SK-N-SH (cell line): ENCODE data around the gene SMAD3. TPM values are rescaled to one million over a fixed set of nuclear protein-coding genes. Genes with fewer than 3 reads are reported as not detected.

ENCODE experiments used
- CTCF ChIA-PET: fragments of 300-600, 350-600 bp; formaldehyde crosslinking; extraction: SDS; loops from one replicate; lab custom pipeline; 2021; lab: Yijun Ruan, JAX
- POLR2A ChIA-PET: fragments of 350-600 bp; sonication (Branson Sonifier 250); formaldehyde crosslinking; extraction: SDS; loops from one replicate; lab custom pipeline; 2020; ENCODE audit warnings: antibody characterized with exemption, inconsistent platforms; lab: Yijun Ruan, JAX
- DNase-seq: peaks from one replicate; pipeline ENCODE4 v3.0.0; 2012
- H2AFZ ChIP-seq: fragments of 200-600 bp; sonication (generic); 2 replicates; pipeline ENCODE4 v1.8.1; 2016; ENCODE audit warnings: antibody characterized with exemption, mild to moderate bottlenecking, low read depth
- H3F3A ChIP-seq: fragments of 200-600 bp; sonication (generic); replicated peaks from 2 replicates; pipeline ENCODE3; 2016; ENCODE audit warnings: antibody characterized with exemption, mild to moderate bottlenecking; ENCODE audit not compliant: insufficient read depth
- H3K27ac ChIP-seq, 2 experiments: fragments of 200-500 bp in 1 of 2; fragments of 200-600 bp in 1 of 2; sonication (Bioruptor generic) in 1 of 2; sonication (generic), shearing (Covaris generic) in 1 of 2; 2 replicates each; pipeline versions ENCODE4 v1.5.1 to v1.6.1; 2014 to 2016; ENCODE audit warnings: low read depth in 2 of 2, inconsistent platforms in 1 of 2, low read length in 1 of 2, mild to moderate bottlenecking in 1 of 2, mixed read lengths in 1 of 2
- H3K27me3 ChIP-seq: fragments of 200-600 bp; sonication (generic), shearing (Covaris generic); 2 replicates; pipeline ENCODE4 v1.6.1; 2016; ENCODE audit warnings: mixed run types; ENCODE audit not compliant: insufficient read depth
- H3K36me3 ChIP-seq, 2 experiments: fragments of 200-500 bp in 1 of 2; fragments of 200-600 bp in 1 of 2; sonication (Bioruptor generic) in 1 of 2; sonication (generic) in 1 of 2; replicated peaks in 1 of 2; 2 replicates each; pipeline versions ENCODE3 to v1.5.1; 2014 to 2016; ENCODE audit warnings: low read length in 1 of 2, mild to moderate bottlenecking in 1 of 2; ENCODE audit not compliant: insufficient read depth in 2 of 2, control insufficient read depth in 1 of 2
- H3K4me1 ChIP-seq, 2 experiments: fragments of 200-500 bp in 1 of 2; fragments of 200-600 bp in 1 of 2; sonication (Bioruptor generic) in 1 of 2; sonication (generic), shearing (Covaris generic) in 1 of 2; 2 replicates each; pipeline versions ENCODE4 v1.5.1 to v1.6.1; 2014 to 2016; ENCODE audit warnings: low read depth in 1 of 2, low read length in 1 of 2, mixed run types in 1 of 2; ENCODE audit not compliant: insufficient read depth in 2 of 2, control insufficient read depth in 1 of 2
- H3K4me2 ChIP-seq: fragments of 200-600 bp; sonication (generic), shearing (Covaris generic); 2 replicates; pipeline ENCODE4 v1.6.1; 2017; ENCODE audit warnings: mixed run types
- H3K4me3 ChIP-seq, 2 experiments: fragments of 200-500 bp in 1 of 2; fragments of 200-600 bp in 1 of 2; sonication (Bioruptor generic) in 1 of 2; sonication (generic), shearing (Covaris generic) in 1 of 2; 2 replicates each; pipeline versions ENCODE4 v1.5.1 to v1.8.1; 2014 to 2016; ENCODE audit warnings: low read depth in 2 of 2, inconsistent platforms in 1 of 2, low read length in 1 of 2, mild to moderate bottlenecking in 1 of 2, mixed read lengths in 1 of 2, moderate library complexity in 1 of 2
- H3K79me2 ChIP-seq: fragments of 200-600 bp; sonication (generic); 2 replicates; pipeline ENCODE4 v1.8.1; 2017; ENCODE audit warnings: mild to moderate bottlenecking; ENCODE audit not compliant: insufficient read depth
- H3K9ac ChIP-seq: fragments of 200-600 bp; sonication (generic); 2 replicates; pipeline ENCODE4 v1.6.1; 2017; ENCODE audit warnings: mixed run types
- H3K9me2 ChIP-seq: fragments of 200-600 bp; sonication (generic); 2 replicates; pipeline ENCODE4 v1.6.1; 2017; ENCODE audit warnings: mixed run types
- H3K9me3 ChIP-seq: fragments of 200-600 bp; sonication (generic); 2 replicates; pipeline ENCODE4 v1.6.1; 2017; ENCODE audit warnings: mixed run types, mild to moderate bottlenecking, moderate library complexity
- H4K20me1 ChIP-seq: fragments of 200-600 bp; sonication (generic); 2 replicates; pipeline ENCODE4 v1.6.1; 2017; ENCODE audit warnings: mild to moderate bottlenecking, mixed run types; ENCODE audit not compliant: insufficient read depth
- EP300 ChIP-seq, 2 experiments: IDR thresholded peaks; 2 replicates each; pipeline versions ENCODE4 v1.4.0 to v1.6.1; 2012; ENCODE audit warnings: borderline replicate concordance in 1 of 2, low read depth in 1 of 2, low read length in 1 of 2
- EZH2phosphoT487 ChIP-seq: fragments of 200-600 bp; sonication (generic); IDR thresholded peaks from 2 replicates; pipeline ENCODE4 v1.6.1; 2017; ENCODE audit warnings: low read depth, mixed run types, mild to moderate bottlenecking, antibody characterized with exemption, moderate library complexity, borderline replicate concordance
- FOSL2 ChIP-seq: IDR thresholded peaks from 2 replicates; pipeline ENCODE4 v1.4.0; 2012; ENCODE audit warnings: low read depth, mild to moderate bottlenecking, moderate library complexity, borderline replicate concordance
- GATA2 ChIP-seq: sonication (generic); formaldehyde crosslinking; IDR thresholded peaks from 2 replicates; pipeline ENCODE4 v1.5.0; 2020; ENCODE audit warnings: mild to moderate bottlenecking, missing genetic modification reagents
- JUND ChIP-seq: IDR thresholded peaks from 2 replicates; pipeline ENCODE4 v1.4.0; 2012
- MXI1 ChIP-seq: IDR thresholded peaks from 2 replicates; pipeline ENCODE4 v1.6.1; 2012; ENCODE audit warnings: mild to moderate bottlenecking, low read depth, low read length, improper control_type of control experiment
- NFIC ChIP-seq: IDR thresholded peaks from 2 replicates; pipeline ENCODE4 v1.4.0; 2012; ENCODE audit warnings: borderline replicate concordance
- PBX3 ChIP-seq: IDR thresholded peaks from 2 replicates; pipeline ENCODE4; 2012
- POLR2AphosphoS5 ChIP-seq: IDR thresholded peaks from 2 replicates; pipeline ENCODE4 v1.6.1; 2012; ENCODE audit warnings: low read depth, low read length
- RCOR1 ChIP-seq: fragments of 150-350 bp; IDR thresholded peaks from 2 replicates; pipeline ENCODE4 v1.6.1; 2017; ENCODE audit warnings: antibody characterized with exemption, low read length
- RFX5 ChIP-seq: IDR thresholded peaks from 2 replicates; pipeline ENCODE4 v1.6.1; 2012; ENCODE audit warnings: mild to moderate bottlenecking, improper control_type of control experiment, low read length
- SIN3A ChIP-seq: IDR thresholded peaks from 2 replicates; pipeline ENCODE4 v1.6.1; 2012; ENCODE audit warnings: low read depth, mild to moderate bottlenecking, low read length, moderate library complexity, borderline replicate concordance
- SMC3 ChIP-seq: IDR thresholded peaks from 2 replicates; pipeline ENCODE4 v1.6.1; 2012; ENCODE audit warnings: low read depth, low read length, improper control_type of control experiment
- YY1 ChIP-seq: IDR thresholded peaks from 2 replicates; pipeline ENCODE4 v1.4.0; 2012; ENCODE audit warnings: low read depth, mild to moderate bottlenecking
- WGBS: methylation state at CpG from one replicate; pipeline ENCODE4 v1.1.6; 2017; ENCODE audit warnings: low lambda C conversion rate; 5-methylcytosine and 5-hydroxymethylcytosine counted together
- polyA plus RNA-seq, 3 experiments: library from polyadenylated mRNA; depleted of rRNA; stranded (reverse); fragments of >200 nt; gene quantifications; 2 replicates each; pipeline ENCODE4 v1.2.3, GENCODE V29; 2012
- TF ChIP-seq, protein P1 (sequence below): fragments of 150-350 bp; IDR thresholded peaks from 2 replicates; pipeline ENCODE4 v1.6.1; 2017; ENCODE audit warnings: antibody characterized with exemption, low read length, low read depth, borderline replicate concordance
- TF ChIP-seq, protein P2 (sequence below): fragments of 200-600 bp; sonication (generic); IDR thresholded peaks from 2 replicates; pipeline ENCODE4 v1.6.1; 2017; ENCODE audit warnings: antibody characterized with exemption, mild to moderate bottlenecking, moderate library complexity

SMAD3 gene
- polyA plus RNA-seq, 1 of the 3 experiments (the other 2 are of a cell fraction) = 19.5 TPM

DNA sequence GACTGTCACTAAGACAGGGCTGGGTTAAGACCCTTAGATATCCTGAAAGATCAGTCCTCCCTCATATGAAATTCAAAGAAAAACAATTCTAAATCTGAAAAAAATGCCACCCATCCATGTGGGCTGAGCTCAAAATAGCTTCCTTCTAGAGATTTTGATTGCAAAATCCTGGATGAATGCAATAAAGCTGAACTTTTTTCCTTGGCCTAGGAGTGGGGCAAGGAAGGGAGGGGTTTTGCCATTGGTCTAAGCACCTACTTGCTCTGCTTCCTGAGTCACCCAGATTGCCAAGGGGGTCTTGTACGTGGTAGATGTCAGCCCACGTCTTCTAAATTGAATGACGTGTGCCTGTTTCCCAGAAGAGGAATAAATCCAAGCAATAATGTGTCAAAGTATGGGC lies 15.3 kb upstream of the SMAD3 start:
- no peak for DNase-seq
- Histone ChIP-seq H3K36me3 (no peaks in the 10 kb centered on the region), H3K27me3 (no peaks in the 10 kb centered on the region), H3K9ac (no peak overlapping the region), H4K20me1 (no peaks in the 10 kb centered on the region), H3K4me1 (peaks cover 3 to 19% of the 10 kb centered on the region in 2 experiments; a peak in 3 of 4 replicates), H3K4me2 (0 out of 2 replicates have a peak overlapping the region, but pooled peaks have one; percentile 29), H3K79me2 (no peaks in the 10 kb centered on the region), H3F3A (peaks cover 15% of the 10 kb centered on the region), H3K9me3 (no peaks in the 10 kb centered on the region), H3K27ac (peak overlapping the region in 1 of 2 experiments; percentile 66; a peak in 2 of 4 replicates), H2AFZ (no peak overlapping the region), H3K4me3 (no peak overlapping the region), H3K9me2 (no peaks in the 10 kb centered on the region)
- CTCF ChIA-PET = interaction anchor here (0.6 to 1.3 kb wide), 2 partner anchors 11 to 41 kb away, joined by 3 read pairs; no protein-coding TSS in a partner anchor
- TF ChIP-seq EZH2phosphoT487 = no peak
- no peak for TF ChIP-seq RCOR1
- no peak for TF ChIP-seq NFIC
- TF ChIP-seq EP300 (IDR thresholded peaks at IDR 0.05; ENCODE audit: borderline replicate concordance in 1 of 2, low read depth in 1 of 2, low read length in 1 of 2) = no peak
- 64% methylated on average over 3 of the region's 3 CpGs for WGBS
- POLR2A ChIA-PET = interaction anchor here (0.7 kb wide), 1 partner anchor 70 kb away, joined by 3 read pairs; no protein-coding TSS in a partner anchor

DNA sequence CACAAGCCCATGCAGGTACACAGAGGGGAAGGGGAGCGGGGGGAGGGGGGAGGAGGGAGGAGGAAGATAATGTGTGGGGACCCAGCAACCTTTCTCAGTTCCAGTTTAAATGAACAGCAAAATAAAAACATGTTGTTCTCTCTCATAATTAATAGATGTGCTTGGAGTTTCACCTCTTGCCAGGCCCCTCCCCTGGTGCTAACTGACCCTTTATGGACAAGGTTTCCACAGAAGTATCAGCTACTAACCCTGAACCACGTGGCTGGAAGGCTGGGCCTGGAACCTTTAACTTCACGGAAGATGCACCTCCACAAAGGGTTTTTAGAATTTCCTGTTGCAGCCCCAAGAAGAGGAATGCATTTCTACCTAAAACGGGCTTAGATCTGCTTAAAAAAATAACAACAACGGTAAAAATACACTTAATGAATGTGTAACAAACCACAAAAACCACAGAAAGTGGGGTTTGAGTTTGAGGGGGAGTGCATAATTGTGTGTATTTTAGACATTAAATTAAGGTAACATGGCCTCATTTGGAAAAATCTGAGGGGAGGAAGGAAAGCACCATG lies 14.8 kb upstream of the SMAD3 start:
- POLR2A ChIA-PET = interaction anchor here (0.7 kb wide), 1 partner anchor 70 kb away, joined by 3 read pairs; no protein-coding TSS in a partner anchor
- TF ChIP-seq RFX5 (no peak), PBX3 (no peak), GATA2 (CRISPR knock-in tag) (no peak), JUND (no peak), POLR2AphosphoS5 (no peak), MXI1 (no peak), RCOR1 (no peak), SMC3 (no peak), SIN3A (no peak), YY1 (no peak), FOSL2 (no peak), EP300 (IDR thresholded peaks at IDR 0.05; ENCODE audit: borderline replicate concordance in 1 of 2, low read depth in 1 of 2, low read length in 1 of 2) (no peak), EZH2phosphoT487 (no peak)
- TF ChIP-seq, protein P1, sequence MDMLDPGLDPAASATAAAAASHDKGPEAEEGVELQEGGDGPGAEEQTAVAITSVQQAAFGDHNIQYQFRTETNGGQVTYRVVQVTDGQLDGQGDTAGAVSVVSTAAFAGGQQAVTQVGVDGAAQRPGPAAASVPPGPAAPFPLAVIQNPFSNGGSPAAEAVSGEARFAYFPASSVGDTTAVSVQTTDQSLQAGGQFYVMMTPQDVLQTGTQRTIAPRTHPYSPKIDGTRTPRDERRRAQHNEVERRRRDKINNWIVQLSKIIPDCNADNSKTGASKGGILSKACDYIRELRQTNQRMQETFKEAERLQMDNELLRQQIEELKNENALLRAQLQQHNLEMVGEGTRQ = no peak
- TF ChIP-seq, protein P2, sequence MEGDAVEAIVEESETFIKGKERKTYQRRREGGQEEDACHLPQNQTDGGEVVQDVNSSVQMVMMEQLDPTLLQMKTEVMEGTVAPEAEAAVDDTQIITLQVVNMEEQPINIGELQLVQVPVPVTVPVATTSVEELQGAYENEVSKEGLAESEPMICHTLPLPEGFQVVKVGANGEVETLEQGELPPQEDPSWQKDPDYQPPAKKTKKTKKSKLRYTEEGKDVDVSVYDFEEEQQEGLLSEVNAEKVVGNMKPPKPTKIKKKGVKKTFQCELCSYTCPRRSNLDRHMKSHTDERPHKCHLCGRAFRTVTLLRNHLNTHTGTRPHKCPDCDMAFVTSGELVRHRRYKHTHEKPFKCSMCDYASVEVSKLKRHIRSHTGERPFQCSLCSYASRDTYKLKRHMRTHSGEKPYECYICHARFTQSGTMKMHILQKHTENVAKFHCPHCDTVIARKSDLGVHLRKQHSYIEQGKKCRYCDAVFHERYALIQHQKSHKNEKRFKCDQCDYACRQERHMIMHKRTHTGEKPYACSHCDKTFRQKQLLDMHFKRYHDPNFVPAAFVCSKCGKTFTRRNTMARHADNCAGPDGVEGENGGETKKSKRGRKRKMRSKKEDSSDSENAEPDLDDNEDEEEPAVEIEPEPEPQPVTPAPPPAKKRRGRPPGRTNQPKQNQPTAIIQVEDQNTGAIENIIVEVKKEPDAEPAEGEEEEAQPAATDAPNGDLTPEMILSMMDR = no peak
- Histone ChIP-seq H3K4me2 (no peak overlapping the region), H3K9me2 (no peaks in the 10 kb centered on the region), H3F3A (peaks cover 15% of the 10 kb centered on the region), H3K79me2 (no peaks in the 10 kb centered on the region), H3K4me3 (no peak overlapping the region), H3K36me3 (no peaks in the 10 kb centered on the region), H3K27ac (no peak overlapping the region), H3K9me3 (no peaks in the 10 kb centered on the region), H3K27me3 (no peaks in the 10 kb centered on the region), H3K4me1 (peaks cover 3 to 19% of the 10 kb centered on the region in 2 experiments; a peak in 3 of 4 replicates), H2AFZ (no peak overlapping the region), H4K20me1 (no peaks in the 10 kb centered on the region), H3K9ac (no peak overlapping the region)
- no peak for DNase-seq
- 71% methylated on average over 4 of the region's 5 CpGs for WGBS
- CTCF ChIA-PET = interaction anchor here (1.3 kb wide), 1 partner anchor 40 kb away, joined by 3 read pairs; no protein-coding TSS in a partner anchor
